ENCODE results near the gene CARMIL1. TPM values are rescaled to one million over a fixed set of nuclear protein-coding genes. Genes with fewer than 3 reads are reported as not detected.

The CARMIL1 gene
- total RNA-seq, 4 donors from 2014 or later: 13.9 to 47.6 (median 30.4) TPM

DNA sequence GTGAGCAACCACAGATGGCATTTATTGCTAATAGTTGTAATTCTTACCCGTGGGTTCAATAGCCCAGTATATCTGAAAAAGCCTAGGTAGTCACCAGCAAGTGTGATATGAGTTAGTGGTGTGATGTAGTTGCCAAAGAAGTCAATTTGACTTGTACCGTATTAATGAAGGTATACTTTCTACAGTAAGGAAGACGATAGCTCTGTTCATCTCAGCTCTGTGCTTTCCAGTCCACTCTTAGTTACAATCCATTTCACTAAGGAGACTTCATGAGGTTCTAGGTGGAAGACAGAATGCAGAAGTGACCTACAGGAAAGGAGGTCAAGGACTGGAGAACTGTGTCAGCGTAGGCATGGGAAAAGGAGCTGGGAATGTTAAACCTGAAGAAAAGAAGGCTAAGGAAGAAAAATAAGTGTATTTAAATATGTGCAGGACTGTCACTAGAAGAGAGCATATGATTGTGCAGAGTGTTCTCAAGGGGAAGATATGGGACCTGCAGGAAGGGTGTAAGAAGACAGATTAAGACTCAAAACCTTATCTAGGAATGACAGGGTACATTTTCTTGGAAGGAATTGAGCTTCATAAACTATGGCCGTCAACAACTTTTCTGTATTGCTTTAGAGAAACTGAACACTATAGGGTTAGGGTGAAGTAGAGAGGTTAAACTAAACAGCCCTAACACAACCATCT, 255.9 kb downstream of the CARMIL1 start:
- TF ChIP-seq, protein P1, sequence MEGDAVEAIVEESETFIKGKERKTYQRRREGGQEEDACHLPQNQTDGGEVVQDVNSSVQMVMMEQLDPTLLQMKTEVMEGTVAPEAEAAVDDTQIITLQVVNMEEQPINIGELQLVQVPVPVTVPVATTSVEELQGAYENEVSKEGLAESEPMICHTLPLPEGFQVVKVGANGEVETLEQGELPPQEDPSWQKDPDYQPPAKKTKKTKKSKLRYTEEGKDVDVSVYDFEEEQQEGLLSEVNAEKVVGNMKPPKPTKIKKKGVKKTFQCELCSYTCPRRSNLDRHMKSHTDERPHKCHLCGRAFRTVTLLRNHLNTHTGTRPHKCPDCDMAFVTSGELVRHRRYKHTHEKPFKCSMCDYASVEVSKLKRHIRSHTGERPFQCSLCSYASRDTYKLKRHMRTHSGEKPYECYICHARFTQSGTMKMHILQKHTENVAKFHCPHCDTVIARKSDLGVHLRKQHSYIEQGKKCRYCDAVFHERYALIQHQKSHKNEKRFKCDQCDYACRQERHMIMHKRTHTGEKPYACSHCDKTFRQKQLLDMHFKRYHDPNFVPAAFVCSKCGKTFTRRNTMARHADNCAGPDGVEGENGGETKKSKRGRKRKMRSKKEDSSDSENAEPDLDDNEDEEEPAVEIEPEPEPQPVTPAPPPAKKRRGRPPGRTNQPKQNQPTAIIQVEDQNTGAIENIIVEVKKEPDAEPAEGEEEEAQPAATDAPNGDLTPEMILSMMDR (IDR thresholded peaks at IDR 0.05; ENCODE audit: low read depth): no peak

DNA sequence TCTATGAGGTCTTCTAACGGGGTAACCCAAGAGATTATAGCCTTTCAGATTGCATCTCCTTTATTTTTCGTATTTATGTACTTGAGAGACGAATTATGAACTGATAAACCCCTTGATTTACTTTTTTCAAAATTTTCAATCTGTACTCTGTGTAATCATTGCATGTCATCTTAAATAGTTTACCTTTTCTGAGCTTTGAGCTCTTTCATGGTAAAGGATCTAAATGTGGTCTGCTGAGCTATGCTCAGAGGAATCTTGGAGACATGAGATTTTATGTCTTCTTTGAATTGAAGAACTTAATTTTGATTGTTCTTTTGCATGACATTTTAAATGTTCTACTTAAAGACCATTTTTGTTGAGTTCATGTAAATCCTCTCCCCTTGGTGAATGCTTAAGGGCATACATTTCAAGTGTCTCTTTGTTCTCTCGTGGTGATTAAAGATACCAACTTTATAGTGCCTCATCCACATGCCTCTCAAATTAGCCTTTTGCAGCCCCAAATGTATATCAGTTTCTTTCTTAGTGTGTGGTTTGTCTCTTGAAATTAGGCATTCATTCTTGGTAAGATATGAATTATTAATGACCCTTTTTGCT, 256.6 kb downstream of the CARMIL1 start:
- TF ChIP-seq, protein P1 (IDR thresholded peaks at IDR 0.05; ENCODE audit: low read depth): no peak

DNA sequence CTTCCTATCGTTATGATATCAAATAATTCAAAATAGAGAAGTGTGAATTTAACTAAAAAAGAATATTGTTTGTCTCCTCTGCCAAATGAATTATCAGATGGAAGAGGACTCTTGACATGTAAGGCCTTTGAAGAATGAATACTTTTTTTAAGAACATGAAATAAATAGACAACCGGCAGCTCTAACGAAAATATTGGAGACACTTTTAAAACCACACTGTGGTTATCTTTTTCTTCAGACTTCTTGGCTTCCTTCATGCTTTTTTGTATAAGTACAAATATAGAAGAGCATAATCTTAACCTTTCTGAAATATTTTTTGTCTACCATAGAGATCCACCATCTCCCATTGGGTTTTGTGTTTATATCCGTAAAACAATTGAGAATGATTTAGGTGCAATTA, 257.6 kb downstream of the CARMIL1 start:
- TF ChIP-seq, protein P1 (IDR thresholded peaks at IDR 0.05; ENCODE audit: low read depth): no peak

DNA sequence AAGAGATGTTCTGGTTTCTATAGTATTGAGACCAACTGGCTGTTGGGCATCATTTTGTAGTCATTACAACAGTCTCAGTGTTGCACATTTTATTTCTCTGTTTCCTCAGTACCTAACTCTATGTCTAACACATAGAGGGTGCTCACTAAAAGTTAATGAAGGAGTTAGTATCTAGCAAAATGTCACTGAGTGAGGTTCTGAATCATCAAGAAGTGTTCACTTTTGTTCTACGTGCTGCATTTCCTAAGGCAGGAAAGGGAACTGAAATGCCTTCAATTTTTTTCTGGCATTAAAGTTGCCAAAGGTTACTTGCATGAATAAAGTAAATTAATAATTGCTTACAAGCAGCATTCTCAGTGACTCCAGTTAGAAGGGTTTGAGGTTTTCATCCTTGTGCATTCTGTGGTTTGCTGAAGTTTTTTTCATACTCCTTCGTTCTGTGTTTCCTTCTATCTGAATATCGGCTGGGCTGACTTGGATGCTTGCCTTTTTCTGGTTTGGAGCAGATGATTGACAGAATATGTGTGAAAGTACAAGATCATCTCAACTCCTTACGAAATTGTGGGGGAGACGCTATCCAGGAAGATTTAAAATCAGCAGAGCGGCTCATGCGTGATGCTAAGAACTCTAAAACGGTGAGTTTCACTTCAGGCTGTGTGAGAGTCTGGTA, 258.3 kb downstream of the CARMIL1 start:
- TF ChIP-seq, protein P1 (IDR thresholded peaks at IDR 0.05; ENCODE audit: low read depth): no peak

DNA sequence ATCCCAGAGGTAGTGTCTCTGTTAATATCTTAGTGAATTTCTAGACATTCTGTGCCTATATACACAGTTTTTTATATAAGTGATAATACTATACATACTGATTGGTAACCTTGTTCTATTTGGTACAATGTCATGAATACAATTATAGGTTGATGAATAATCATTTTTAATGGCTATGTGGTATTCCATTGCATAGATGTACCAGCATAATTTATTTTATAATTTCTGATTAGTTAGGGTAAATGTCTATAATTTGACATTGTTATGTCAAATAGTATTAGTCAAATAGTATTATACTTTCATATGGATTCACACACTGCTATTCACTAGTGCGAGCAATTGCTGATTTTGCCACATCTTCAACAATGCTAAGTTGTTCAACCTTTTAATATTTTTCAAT, 262.1 kb downstream of the CARMIL1 start:
- TF ChIP-seq, protein P1 (IDR thresholded peaks at IDR 0.05; ENCODE audit: low read depth): no peak

DNA sequence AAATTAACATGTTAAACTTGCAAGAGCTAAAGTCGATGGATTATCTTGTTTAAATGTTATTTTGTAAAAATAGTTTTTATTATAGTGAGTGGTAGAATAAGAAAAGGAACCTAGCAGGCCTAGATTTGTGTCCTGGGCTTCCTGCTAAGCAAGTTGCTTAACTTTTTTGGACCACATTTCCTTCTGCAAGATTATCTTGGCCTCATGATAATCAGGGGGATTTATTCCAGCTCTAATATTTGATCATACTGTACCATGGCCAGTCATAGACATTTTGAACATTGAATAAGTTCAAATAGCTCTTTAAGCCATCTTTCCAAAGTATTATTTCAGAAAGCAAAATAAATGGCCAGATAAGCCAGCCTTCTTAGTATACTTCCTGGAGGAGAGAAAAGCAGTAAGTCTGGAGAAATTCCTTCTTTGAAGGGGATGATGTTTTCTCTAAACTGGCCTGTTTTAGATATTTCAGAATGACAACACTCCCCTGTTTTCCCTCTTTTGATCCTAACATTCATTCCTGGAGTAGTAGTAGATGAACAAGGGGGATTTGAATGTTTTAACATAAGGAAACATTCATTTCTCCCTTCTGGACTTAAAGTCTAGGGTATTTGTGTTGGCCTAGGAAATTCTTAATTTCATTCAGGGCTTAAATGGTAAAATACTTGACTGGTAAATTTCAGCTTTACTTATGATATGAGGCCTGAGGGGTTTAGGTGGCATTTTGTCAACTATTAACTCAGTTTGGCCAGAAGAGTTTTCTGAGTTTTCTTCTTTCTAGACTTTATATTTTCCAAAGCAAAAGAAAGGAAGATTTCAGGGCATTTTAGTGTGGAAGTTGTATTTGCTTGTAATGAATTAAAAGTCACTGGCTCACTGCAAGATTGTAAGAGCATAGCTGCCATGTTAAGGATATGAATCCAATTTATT, 264.1 kb downstream of the CARMIL1 start:
- TF ChIP-seq, protein P1 (IDR thresholded peaks at IDR 0.05; ENCODE audit: low read depth): no peak

All from subcutaneous adipose tissue (tissue), 4 donors.